Body of pancreas (tissue), 4 donors: ENCODE results near the gene FREM1. TPM values are rescaled to one million over a fixed set of nuclear protein-coding genes. Genes with fewer than 3 reads are reported as not detected.

Source experiments
- ATAC-seq: fragments of 150-250 bp; one replicate; pipeline ENCODE4 v1.9.1; 2016
- DNase-seq, 4 donors: peaks; one replicate each; pipeline ENCODE4 v3.0.0-alpha.2; 2019
- H3K27ac ChIP-seq, 4 donors: fragments of 200-600 bp; sonication (generic); 1 replicate in 3 of 4; 2 replicates in 1 of 4; pipeline versions ENCODE4 v1.5.1 to v1.6.1; 2016 to 2019; ENCODE audit warnings: mild to moderate bottlenecking in 1 of 4, mixed read lengths in 1 of 4, moderate library complexity in 1 of 4
- H3K27me3 ChIP-seq, 2 donors: fragments of 200-600 bp; sonication (generic); one replicate each; pipeline ENCODE4 v1.6.0; 2016; ENCODE audit warnings: mild to moderate bottlenecking in 1 of 2
- H3K36me3 ChIP-seq, 2 donors: fragments of 200-600 bp; sonication (generic); replicated peaks in 1 of 2; 2 replicates each; pipeline ENCODE4 v1.5.1; 2016; ENCODE audit warnings: low read depth in 2 of 2; ENCODE audit not compliant: insufficient read depth in 1 of 2
- H3K4me1 ChIP-seq: fragments of 200-600 bp; sonication (generic); one replicate; pipeline ENCODE4 v1.6.0; 2016
- H3K4me3 ChIP-seq, 2 donors: fragments of 200-600 bp; sonication (generic); 1 replicate in 1 of 2; 2 replicates in 1 of 2; pipeline ENCODE4 v1.5.1; 2016 to 2019
- H3K9me3 ChIP-seq, 3 donors: fragments of 200-600 bp; sonication (generic); 1 replicate in 2 of 3; 2 replicates in 1 of 3; pipeline ENCODE4 v1.5.1; 2016
- CTCF ChIP-seq, 7 experiments: fragments of 450-650 bp in 4 of 7; fragments of 200-600 bp in 3 of 7; sonication (generic) in 3 of 7; IDR thresholded peaks; one replicate each; pipeline ENCODE4 v1.5.1; 2016 to 2019; ENCODE audit warnings: antibody characterized with exemption in 7 of 7
- POLR2A ChIP-seq, 3 donors: fragments of 450-650 bp; IDR thresholded peaks; one replicate each; pipeline ENCODE4 v1.6.1; 2016; ENCODE audit warnings: antibody characterized with exemption in 3 of 3, mild to moderate bottlenecking in 2 of 3
- WGBS, 2 donors: methylation state at CpG; one replicate each; pipeline ENCODE4 v1.1.5; 2017; 5-methylcytosine and 5-hydroxymethylcytosine counted together
- intact Hi-C: fragments of 100-400 bp; cut with DNase I; formaldehyde crosslinking; loops from one replicate; pipeline ENCODE4 v1.15.1; 2023
- total RNA-seq, 2 donors: library from RNA; depleted of rRNA; stranded (reverse); fragments of >200 nt; gene quantifications; one replicate each; pipeline ENCODE4 v1.1.0, GENCODE V29; 2016

FREM1 gene
- total RNA-seq, 2 donors from 2014 or later: 9.1 to 19.1 TPM

GRCh38 chr9:14941501-14942405 is 31.5 kb upstream of the FREM1 start:
- WGBS, 2 donors: 60 to 70% methylated on average over 7 of the region's 7 CpGs
- no peak for TF ChIP-seq POLR2A (IDR thresholded peaks at IDR 0.05)
- TF ChIP-seq CTCF (IDR thresholded peaks at IDR 0.05): no peak
- no peak overlapping the region for H3K27ac ChIP-seq
- H3K4me1 ChIP-seq: no peaks in the 10 kb centered on the region
- intact Hi-C loops: no loop called here
- H3K9me3 ChIP-seq: peaks cover 0 to 5% (median 0%) of the 10 kb centered on the region in 3 donors
- H3K27me3 ChIP-seq: no peaks in the 10 kb centered on the region
- ATAC-seq (no peak), DNase-seq (no peak)
- no peaks in the 10 kb centered on the region for H3K36me3 ChIP-seq
- H3K4me3 ChIP-seq: no peak overlapping the region

GRCh38 chr9:14939378-14939777 is 29.1 kb upstream of the FREM1 start:
- H3K9me3 ChIP-seq: no peaks in the 10 kb centered on the region
- H3K4me1 ChIP-seq: no peaks in the 10 kb centered on the region

DNA sequence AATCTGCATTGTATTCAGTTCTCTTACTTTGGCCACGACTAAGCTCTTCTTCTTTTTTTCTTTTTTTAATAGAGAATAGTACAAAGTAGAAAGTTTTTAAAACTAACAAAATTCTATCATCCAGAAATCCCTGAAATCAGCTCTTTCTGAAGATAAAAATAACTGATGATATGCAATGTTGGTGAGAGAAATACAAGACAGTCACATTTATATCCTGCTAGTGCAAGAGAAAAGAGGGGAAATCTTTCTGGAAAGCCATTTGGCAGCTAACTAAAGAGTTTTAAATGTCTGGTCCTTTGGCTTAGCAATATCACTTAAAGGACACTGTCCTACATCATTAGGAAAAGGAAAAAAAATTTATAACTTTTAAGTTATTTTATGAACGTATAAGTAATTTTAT is 27.0 kb upstream of the FREM1 start:
- no peaks in the 10 kb centered on the region for H3K9me3 ChIP-seq
- TF ChIP-seq POLR2A (IDR thresholded peaks at IDR 0.05): no peak
- no peak overlapping the region for H3K27ac ChIP-seq
- WGBS, 2 donors: 79 to 96% methylated on average over 2 of the region's 2 CpGs
- ATAC-seq: no peak
- no peaks in the 10 kb centered on the region for H3K27me3 ChIP-seq
- no peaks in the 10 kb centered on the region for H3K4me1 ChIP-seq
- intact Hi-C loops: no loop called here
- H3K4me3 ChIP-seq: no peak overlapping the region
- no peaks in the 10 kb centered on the region for H3K36me3 ChIP-seq
- no peak for DNase-seq

More at GRCh38 chr9:14939378-14939777, 29.1 kb upstream of the FREM1 start:
- 81 to 88% methylated on average over 4 of the region's 4 CpGs for WGBS, 2 donors
- Histone ChIP-seq H3K4me3 (no peak overlapping the region), H3K36me3 (no peaks in the 10 kb centered on the region), H3K27me3 (no peaks in the 10 kb centered on the region), H3K27ac (no peak overlapping the region)
- no peak for DNase-seq
- no peak for TF ChIP-seq POLR2A (IDR thresholded peaks at IDR 0.05)
- TF ChIP-seq CTCF (IDR thresholded peaks at IDR 0.05): no peak
- intact Hi-C loops: no loop called here
- ATAC-seq: no peak

DNA sequence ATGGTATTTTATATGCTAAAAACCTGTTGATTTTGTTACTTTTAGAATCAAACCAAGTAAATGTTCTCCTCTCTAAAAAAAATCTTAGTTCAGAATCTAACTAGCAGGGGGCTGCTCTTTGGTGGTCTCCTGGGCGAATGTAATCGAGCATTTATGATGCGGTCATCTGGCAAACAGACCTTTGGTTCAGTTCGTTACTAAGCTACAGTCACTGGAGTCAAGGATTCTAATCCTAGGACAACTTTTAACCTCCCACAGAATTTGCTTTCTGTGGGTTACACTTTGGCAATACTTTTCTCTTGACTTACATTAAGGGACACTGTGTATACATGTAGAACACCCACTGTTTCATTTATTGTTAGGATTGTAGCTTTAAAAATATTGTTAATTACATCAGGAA is 26.3 kb upstream of the FREM1 start:
- H3K27ac ChIP-seq: no peak overlapping the region
- DNase-seq (no peak), ATAC-seq (no peak)
- no peak overlapping the region for H3K4me3 ChIP-seq
- H3K4me1 ChIP-seq: no peaks in the 10 kb centered on the region
- 87 to 89% methylated on average over 4 of the region's 4 CpGs for WGBS, 2 donors
- TF ChIP-seq POLR2A (IDR thresholded peaks at IDR 0.05) (no peak), CTCF (IDR thresholded peaks at IDR 0.05) (no peak)
- H3K36me3 ChIP-seq: no peaks in the 10 kb centered on the region
- H3K9me3 ChIP-seq: no peaks in the 10 kb centered on the region
- intact Hi-C loops: no loop called here
- no peaks in the 10 kb centered on the region for H3K27me3 ChIP-seq

DNA sequence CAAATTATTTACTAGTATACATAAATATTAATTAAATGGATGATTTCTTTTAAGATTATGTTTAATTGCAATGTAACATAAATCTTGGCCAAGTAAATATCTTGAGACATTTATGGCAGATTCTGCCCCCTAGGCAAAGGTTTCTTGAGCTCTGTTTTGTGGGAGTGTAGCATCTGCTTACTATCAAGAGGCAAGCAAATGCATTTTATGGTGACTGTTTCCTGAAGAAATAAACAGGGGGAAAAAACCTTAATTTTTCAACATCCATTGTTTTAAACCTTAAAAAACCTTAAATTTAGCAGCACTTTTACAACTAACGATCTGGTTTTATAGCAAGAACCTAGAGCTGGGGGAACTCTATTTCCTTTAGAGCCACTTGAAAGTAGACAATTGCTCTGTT is 25.7 kb upstream of the FREM1 start:
- H3K4me1 ChIP-seq: no peaks in the 10 kb centered on the region
- DNase-seq (no peak), ATAC-seq (no peak)
- TF ChIP-seq CTCF (IDR thresholded peaks at IDR 0.05) (no peak), POLR2A (IDR thresholded peaks at IDR 0.05) (no peak)
- no peaks in the 10 kb centered on the region for H3K9me3 ChIP-seq
- no peaks in the 10 kb centered on the region for H3K27me3 ChIP-seq
- H3K4me3 ChIP-seq: no peak overlapping the region
- 69 to 70% methylated on average over 1 of the region's 1 CpG for WGBS, 2 donors
- intact Hi-C loops: no loop called here
- no peaks in the 10 kb centered on the region for H3K36me3 ChIP-seq
- no peak overlapping the region for H3K27ac ChIP-seq
